Dedifferentiated amniotic fluid mesenchymal stem cell (primary cell): ENCODE measurements around the gene CAPG.

Experiments
- DNase-seq: peaks from one replicate; pipeline ENCODE4 v3.0.0-alpha.2; 2016; ENCODE audit errors: extremely low spot score

CAPG gene

DNA sequence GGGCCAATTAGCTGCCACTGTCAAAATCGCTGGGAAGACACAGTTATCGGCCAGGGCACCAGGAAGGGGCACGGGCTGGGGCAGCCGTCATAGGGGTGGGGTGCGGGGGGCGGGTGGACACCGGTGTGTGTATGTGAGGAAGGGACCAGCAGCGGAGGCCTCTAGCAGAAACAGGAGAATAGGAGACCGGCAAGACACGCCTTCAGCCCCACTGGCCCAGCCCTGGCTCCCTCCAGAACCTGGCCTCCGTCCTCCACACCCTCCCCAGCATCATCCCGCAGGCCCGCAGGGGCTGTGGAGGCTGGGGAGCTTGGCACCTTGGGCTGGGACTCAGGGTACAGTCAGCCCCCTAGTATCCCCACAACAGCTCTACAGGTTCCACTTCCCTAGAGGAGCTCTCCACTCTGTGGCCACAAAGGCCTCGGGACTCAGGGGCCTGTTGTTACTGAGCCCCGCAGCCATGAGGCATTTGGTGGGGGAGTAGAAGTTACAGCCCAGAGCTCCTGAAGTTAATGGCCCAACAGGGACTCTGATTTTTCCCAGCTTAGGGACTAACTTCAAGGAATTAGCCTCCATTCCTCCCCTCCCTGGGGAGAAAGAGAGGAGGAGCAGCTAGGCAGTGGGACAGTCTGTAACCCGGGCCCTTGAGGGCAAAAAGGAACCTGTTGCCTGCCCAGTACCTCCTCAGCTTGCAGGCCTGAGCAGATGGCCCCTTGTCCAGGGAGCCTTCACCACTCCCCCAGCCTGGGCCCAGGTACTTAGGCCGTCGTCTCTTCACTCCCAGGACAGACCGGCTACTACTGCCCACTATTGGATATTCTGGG is 28.2 kb upstream of the CAPG start:
- no peak for DNase-seq

DNA sequence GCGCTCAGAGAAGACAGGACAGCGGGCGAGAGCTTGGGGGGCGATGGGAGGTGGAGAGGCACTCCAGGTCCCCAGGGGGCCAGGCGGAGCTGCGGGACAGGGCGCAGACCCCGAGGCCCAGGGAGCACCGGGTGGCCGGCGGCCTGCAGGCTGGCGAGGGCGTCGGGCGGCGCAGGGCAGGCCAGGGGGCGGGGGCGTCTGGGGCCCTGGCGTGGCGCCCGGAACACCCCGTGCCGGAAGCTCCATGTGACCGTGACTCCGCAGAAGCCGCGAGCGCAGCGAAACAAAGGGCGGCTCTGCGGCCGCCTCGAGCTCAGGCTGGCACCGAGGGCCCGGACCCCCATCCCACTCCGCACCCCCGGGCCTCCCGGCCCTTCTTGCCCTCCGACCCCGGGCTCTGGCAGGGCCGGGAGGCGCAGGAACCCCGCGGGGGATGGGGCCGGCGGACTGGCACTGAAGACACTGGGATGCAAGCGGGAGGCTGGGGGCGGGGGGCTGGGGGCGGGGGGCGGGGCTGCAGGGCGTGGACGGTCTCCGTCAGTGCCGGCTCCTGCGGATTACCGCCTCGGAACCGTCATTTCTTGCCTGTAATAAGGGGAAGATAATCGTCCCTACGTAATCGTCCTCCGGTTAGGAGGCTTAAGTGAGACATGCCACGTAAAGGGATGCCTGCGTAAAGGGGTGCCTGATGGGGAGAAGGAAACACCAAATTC is 27.5 kb upstream of the CAPG start:
- no peak for DNase-seq

DNA sequence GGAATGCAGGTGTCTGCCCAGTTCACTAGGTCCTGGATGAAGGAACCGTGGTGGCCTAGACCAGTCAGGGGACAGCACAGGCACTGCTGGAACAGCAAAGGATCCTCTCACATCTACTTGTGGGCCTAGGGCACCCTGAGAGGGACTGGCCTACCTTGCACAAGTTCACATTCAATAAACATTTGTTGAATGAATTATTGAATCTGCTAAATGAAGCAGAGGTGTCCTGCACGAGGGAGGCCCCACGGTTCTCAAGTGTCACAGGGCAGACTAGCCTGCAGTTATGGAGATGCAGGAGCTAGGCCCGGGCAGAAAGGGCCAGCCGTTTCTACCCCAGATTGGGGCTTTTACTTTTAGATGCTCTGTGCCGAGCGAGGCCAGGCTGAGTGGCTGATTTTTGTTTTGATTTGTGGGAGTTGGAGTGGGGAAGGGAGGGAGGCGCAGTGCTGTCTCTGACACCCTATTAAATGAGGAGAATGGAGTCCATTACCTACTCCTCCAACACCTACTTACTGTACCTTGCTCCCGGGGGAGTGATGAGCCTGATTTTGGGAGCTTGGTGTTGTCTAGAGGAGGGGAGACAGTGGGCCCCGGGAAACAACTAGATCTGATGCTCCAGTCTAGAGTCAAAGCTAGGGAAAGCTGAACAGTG is 26.8 kb upstream of the CAPG start:
- no peak for DNase-seq

DNA sequence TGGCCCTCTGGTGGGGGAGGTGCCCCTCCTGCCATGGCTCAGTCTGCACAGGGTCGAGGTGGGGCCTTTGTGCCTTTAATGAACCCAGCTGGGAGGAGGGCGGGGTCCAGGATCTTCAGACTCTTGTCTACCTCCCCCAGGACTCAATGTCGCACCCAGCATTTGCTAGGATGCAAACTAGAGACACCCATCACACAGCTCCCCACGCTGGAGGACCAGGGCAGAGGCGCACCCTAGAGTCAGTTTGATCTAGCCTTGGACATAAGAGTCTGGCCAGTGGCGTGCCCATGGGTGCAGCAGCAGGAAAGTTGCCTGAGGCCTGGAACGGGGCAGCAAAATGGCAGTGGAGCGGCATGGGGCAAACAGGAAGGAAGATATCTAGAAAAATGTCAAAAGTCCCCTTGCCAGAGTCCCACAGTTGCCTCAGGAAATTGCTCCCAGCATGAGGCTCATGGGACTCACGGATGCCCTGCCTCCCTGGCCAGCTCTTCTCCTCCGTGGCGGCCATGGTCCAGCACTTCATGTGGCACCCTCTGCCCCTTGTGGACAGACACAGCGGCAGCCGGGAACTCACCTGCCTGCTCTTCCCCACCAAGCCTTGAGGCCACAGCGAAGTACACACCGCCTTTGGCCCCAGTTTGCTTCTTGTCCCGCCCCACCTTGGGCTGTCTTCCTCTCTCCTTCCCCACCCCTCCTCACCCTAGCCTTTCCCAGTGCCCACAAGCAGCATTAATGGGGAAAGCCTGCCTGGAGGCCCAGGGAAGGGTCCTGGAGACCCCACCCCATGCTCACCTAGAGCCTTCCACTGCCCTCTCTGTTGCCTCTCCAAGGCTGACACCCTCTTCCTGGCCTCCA is 26.0 kb upstream of the CAPG start:
- no peak for DNase-seq

DNA sequence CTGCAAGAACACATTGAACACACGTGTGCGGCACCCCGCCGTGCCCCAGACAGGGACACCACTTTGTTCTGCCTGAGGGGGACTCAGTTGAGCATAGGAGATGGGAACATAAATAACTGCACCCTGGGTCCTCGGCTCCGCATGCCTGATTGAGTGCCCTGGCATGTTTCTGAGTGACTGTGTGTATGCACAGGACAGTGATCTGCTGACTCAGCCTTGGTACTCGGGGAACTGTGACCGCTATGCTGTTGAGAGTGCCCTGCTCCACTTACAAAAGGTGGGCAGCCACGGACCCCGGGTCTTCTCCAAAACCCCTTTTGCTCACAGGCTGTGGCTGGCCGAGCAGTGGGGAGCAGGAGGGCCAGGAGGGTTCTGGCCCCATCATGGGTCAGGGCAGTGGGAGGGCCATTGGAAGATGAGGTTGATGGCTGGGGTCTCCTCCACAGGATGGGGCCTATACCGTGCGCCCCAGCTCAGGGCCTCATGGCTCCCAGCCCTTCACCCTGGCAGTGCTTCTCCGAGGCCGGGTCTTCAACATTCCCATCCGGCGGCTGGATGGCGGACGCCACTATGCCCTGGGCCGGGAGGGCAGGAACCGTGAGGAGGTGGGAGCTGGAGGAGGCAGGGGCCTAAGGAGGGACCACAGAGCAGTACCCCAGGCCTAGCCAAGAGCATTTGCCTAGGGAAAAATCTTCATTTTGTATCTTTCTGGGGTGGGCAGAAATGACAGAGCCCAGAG is 25.2 kb upstream of the CAPG start:
- DNase-seq, result no peak

DNA sequence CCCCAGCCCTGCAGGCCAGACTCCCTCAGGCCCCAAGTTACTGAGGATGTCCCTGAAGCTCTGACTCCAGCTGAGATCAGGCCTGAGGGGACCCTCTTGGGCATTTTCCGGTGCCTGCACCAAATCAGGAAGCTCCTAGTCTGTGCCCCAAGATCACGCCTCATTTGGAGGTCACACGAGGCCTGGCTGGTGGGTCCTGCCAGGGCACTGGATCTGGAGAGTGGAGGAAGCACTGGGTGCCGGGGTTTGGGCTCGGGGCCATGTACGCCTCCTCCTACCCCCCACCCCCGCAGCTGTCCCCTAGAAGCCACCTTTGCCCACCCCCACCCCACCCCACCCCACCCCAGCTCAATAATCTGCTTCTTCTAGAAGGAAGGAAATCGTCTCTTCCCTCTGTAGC is 24.5 kb upstream of the CAPG start:
- DNase-seq, result no peak

DNA sequence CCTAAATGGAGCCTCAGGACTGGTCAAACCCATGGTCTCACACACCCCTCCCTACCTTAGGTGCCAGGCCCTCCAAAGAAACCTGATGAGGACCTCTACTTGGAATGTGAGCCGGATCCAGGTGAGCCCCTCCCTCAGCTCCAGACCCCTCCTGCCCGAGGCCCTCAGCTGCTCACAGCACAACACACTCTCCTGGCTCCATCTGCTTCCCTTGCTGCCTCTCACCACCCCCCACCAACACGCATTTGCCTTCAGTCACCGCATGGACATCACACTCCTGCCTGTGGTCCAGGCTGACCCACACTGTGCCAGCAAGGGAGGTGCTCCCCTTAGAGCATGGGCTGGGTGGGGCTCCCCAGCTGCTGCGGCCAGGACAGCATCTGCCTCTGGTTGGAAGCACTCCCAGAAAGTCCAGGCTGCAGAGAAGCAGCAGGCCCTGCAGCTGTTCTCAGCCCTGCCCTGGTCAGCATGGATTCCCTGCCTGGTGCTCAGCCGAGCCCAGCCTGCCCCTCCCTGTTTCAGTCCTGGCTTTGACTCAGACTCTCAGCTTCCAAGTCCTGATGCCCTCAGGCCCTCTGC is 23.4 kb upstream of the CAPG start:
- peak; percentile 95 for DNase-seq

DNA sequence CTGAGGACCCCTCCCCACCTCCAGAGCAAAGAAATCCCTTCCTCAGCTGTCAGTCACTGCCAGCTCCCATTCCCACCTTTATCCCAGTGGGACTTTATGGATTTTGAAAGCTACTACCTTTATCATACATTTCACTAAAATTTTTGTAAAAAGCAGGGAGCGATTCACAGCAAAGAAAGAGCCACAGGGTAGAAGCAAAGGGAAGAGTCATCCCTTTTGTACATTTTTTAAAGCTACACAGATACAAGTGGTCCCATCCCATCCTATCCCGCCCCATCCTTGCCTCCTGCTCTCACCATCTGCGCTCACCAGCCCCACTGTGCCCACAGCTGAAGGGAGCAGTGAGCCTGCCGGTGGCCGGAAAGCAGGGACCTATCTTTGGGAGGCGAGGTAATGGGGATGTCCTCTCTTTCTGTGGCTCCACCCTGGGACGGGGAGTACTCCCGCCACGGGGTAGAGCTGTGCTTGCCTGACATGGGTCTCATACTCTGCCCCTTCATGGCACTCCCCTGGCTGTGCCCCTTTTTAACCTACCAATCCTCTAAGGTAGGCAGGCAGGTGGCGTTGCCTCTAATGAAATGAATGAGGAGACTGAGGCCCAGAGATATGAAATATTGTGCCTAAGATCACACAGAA is 21.5 kb upstream of the CAPG start:
- DNase-seq, result no peak

DNA sequence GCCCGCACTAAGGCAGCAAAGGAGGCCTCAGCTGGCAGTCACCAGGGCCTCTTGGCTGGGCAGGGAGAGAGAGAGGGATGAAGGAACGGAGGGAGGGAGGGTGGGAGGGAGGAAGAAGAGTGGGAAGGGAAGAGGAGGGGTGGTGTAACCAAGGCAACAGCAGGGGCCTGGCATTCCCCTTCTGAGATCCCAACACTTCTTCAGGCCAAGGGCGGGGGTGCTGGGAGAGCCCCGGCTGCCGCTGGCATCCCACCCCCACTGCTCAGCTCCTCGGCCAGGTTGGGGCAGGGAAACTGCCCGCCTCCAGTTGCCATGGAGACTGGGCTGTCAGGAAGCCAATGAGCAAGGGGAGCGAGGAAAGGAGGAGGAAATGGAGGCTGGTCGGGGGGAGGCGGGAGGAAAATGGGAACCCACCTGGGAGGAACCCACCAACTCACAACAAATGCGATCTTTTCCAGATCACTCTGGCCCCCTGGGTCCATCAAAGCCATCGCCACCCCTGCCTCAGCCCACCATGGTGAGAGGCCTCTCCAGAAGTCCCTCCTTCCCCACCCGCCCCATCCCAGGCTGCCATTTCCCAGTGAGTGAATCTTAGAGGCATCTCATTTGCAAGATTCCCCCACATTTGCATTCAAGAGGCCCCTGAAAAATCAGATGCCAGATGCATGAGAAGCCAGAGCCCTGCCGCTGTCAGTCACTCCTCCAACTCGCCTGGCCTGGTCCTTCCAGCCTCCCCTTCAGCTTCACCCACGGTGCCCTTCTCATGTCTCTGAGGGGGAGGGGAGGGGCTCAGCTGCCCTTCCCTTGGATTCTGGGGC is 20.8 kb upstream of the CAPG start:
- no peak for DNase-seq

DNA sequence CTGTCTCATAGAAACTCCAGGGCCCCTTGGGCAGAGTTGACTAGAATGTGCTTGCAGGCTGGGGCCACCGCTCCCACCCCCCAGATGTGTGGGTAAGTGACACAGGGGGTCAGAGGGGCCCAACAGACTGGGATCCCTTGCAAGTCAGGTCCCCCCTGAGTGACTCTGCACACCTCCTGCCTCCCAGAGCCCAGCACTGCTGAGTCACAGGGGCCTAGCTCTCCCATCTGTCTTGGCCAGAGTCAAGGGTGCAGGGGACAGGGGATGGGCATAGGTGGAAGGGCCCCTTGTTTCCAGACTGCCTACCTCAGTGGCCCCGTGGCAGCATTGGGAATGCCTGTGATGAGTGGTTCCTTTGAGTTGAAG is 19.7 kb upstream of the CAPG start:
- DNase-seq, result no peak

DNA sequence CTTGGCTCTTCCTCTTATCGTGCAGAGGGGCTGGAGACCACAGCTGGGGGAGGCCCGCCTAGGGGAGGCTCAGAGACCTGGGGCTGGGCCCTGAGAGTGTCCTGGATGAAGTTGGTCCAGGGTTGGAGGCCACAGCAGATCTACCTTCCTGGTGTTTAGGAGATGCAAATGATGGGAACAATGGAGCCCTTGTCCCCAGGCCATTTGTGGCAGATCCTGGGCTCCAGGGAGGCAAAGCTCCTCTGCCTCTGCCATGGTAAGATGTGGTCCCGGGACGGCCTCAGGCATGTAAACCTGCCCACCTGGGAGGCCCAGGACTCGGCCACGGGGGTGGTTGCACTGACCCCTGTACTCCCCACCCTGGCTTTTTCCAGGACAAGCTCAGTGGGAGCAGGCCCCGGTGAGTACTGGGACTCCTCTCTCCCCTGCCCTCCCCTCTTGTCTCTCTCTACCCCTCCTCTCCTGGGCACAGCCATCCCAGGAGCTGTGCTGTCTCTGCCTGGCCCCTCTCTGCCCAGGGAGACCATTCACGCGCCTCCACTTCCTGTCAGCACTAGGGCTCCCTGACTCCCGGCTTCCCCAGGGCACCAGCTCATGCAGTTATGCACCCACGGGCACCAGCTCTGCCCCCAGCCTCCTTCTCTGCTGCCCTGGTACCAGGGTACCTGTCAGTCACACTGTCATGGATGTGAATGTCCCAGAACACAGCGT is 19.2 kb upstream of the CAPG start:
- no peak for DNase-seq

DNA sequence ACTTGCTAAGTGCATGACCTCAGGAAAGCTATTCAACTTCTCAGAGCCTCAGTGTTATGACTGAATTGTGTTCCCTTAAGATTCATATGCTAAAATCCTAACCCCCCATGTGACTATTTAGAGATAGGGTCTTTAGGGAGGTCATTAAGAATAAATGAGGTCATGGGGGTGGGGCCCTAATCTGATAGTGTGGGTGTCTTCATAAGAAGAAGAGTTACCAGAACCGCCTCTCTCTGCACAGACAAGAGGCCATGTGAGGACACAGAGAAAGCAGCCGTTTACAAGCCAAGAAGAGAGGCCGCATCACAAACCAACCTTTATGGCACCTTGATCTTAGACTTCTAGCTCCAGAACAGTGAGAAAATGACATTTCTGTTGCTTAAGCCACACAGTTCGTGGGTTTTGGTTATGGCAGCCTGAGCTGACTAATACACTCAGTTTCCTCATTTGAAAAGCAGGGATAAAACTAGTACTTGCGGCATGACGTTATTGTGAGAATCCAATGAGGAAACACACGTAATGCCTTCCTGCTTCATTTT is 18.2 kb upstream of the CAPG start:
- DNase-seq, result no peak

DNA sequence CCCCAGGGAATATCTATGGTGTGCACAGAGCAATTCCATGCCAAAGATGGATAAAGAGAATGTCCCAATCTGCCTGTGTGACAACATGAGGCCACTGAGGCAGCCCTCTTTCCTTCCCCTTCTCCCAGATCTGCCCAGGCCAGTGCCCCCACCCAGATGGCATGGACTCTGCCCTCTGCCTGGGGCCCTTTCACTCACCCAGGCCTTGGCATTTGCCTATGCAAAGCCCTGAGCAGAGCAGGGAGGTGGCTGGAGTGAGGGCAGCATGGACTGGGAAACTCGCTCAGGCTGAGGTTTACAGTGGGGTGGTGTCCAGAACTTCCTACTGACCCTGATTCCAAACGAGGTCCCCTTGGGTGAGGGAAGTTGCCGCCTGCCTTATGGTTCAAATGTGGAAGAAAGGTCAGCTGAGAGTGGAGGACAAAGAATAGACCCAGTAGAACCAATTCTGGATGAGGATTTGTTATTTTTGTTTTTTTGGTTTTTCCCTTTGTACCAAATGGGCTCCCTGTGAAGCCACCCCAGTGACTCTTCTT is 17.2 kb upstream of the CAPG start:
- DNase-seq, result no peak

DNA sequence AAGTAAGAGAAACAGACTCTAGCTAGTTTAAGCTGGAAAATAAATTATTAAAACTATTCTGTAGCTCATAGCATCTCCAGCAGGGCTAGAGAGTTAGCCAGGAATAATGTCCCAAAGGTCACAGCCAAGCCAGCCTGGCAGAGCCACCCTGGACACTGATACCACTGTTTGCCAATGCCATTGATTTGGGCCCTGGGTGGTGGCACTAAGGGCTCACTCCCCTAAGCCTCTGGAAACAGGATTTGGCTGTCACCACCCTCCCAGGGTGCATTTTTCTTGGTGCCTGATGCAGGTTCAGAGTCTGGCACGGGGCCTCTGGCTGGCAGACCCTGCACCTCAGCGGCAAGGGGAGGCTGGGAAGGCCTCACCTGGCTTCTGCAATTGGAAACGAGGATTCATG is 15.4 kb upstream of the CAPG start:
- DNase-seq, result no peak

DNA sequence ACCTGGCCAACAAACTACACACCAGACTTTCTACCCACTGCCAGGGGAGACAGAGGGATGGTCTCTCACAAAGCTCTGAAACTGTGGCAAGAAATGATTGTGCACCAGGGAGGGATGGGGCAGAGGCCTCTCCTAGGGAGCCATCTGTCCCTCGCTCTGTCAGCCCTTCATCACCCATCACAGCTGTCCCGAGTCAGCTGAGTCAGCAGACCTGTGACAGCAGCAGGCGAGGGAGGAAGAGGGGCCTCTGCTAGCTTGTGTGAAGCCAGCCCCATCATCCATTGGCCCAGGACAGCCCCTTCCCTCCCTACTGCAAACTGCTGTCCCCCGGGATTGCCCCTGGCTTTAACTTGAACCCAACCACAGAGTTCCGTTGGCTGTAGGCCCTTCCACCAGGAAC is 13.4 kb upstream of the CAPG start:
- DNase-seq, result no peak

DNA sequence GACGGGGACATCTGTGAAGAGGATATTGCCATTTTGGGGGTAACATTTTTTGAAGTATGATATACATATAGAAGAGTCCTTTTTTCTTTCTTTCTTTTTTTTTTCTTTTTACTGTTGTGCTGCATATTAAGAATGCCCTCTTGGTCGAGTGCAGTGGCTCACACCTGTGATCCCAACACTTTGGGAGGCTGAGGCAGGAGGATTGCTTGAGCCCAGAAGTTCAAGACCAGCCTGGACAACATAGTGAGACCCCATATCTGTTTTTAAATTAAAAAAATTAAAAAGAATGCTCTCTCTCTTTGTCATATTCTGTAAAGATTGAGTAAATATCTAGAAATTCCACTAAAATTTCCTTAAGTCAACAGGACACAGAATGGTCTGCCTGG is 11.9 kb upstream of the CAPG start:
- DNase-seq, result no peak

DNA sequence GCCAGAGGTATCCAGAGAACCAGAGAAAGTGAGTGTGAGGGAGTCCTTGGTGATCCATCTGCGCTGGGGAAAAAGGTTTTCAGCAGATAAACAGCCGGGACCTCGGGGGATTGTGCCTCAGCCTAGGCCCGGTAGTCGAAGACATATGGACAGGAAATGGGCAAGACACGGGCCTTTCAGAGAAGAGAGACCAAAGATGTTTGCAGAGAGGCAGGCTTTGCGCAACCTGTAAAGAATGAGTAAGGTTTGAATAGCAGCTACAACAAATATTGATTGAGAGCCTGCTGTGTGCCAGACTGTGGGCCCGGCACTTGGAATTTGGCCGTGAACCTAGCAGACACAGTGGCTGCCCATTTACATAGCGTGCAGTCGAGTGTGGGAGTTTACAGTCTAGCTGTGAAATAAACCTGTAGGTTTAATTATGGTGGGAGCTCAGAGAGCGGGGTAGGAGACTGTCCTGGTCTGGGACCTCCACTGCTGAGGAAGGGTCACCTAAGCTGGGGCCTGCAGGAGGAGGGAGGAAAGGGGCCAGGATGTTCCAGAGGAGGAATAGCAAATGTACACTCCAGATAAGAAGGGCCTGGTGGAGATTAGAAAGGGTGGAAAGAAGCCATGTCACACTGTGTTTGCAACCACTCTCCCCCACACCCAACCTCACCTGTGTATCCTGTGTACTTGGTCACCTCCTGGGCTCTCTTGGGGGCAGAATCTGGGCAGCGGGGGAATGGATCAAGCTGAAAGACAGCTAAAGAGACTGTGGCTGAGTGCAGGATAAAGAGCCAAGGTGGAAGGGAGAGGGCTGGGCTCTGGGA is 11.3 kb upstream of the CAPG start:
- no peak for DNase-seq
